Activated CD4-positive, alpha-beta T cell treated with anti-CD3 and anti-CD28 coated beads for 36 hours (primary cell): Measurements from ENCODE around the gene PADI3. TPM values are rescaled to one million over a fixed set of nuclear protein-coding genes. Genes with fewer than 3 reads are reported as not detected.

ENCODE experiments used
- ATAC-seq: fragments of 200-7000 bp; cut with Tn5 transposase; one replicate; pipeline ENCODE4 v1.10.0; 2021; ENCODE audit warnings: mild to moderate bottlenecking, moderate library complexity
- CTCF ChIA-PET: fragments of 350-600 bp; sonication (Branson Sonifier 250); formaldehyde crosslinking; loops from one replicate; lab custom pipeline; 2021; ENCODE audit warnings: antibody characterized with exemption; lab: Charles Lee
- POLR2A ChIA-PET: fragments of 350-600 bp; sonication (Branson Sonifier 250); formaldehyde crosslinking; loops from one replicate; lab custom pipeline; 2021; ENCODE audit warnings: antibody characterized with exemption, inconsistent platforms; lab: Charles Lee
- DNase-seq: peaks from one replicate; pipeline ENCODE4 v3.0.0-alpha.2; 2020
- H3K27ac Mint-ChIP-seq: one replicate; pipeline ENCODE4 v1.8.0; 2021; ENCODE audit warnings: mixed read lengths
- H3K27me3 Mint-ChIP-seq: one replicate; pipeline ENCODE4 v1.8.0; 2021; ENCODE audit warnings: mixed read lengths
- H3K36me3 Mint-ChIP-seq: one replicate; pipeline ENCODE4 v1.8.0; 2021; ENCODE audit warnings: low read depth, mixed read lengths
- H3K4me1 Mint-ChIP-seq: one replicate; pipeline ENCODE4 v1.8.0; 2021; ENCODE audit warnings: mixed read lengths
- H3K4me3 Mint-ChIP-seq: one replicate; pipeline ENCODE4 v1.8.0; 2021; ENCODE audit warnings: mild to moderate bottlenecking, moderate library complexity, mixed read lengths
- H3K9me3 Mint-ChIP-seq: one replicate; pipeline ENCODE4 v1.8.0; 2021; ENCODE audit warnings: low read depth, mixed read lengths
- intact Hi-C, 2 experiments: fragments of 100-400 bp; cut with DNase I in 1 of 2; cut with micrococcal nuclease in 1 of 2; formaldehyde crosslinking; loops; one replicate each; pipeline versions ENCODE4 v1.14.2 to v1.15.1; 2022 to 2024; cut with DNase I, micrococcal nuclease
- total RNA-seq, 2 experiments: library from RNA; stranded (reverse); gene quantifications; one replicate each; pipeline ENCODE4 v1.2.3, GENCODE V29; 2021

The PADI3 gene
- total RNA-seq, 2 experiments from 2014 or later: not detected

- Mint-ChIP-seq H3K27me3 (peaks cover 22% of the 10 kb centered on the region), H3K4me1 (peaks cover 17% of the 10 kb centered on the region), H3K9me3 (no peaks in the 10 kb centered on the region), H3K4me3 (no peak overlapping the region), H3K27ac (no peak overlapping the region), H3K36me3 (no peaks in the 10 kb centered on the region)
- POLR2A ChIA-PET: no interaction called here
- ATAC-seq (no peak), DNase-seq (no peak)
- intact Hi-C loops: no loop called here
- CTCF ChIA-PET: interaction anchor here (1.2 kb wide), 1 partner anchor 21 kb away, joined by 3 read pairs; no protein-coding TSS in a partner anchor
Observed at GRCh38 chr1:17216078-17216477, 32.8 kb upstream of the PADI3 start.

DNA sequence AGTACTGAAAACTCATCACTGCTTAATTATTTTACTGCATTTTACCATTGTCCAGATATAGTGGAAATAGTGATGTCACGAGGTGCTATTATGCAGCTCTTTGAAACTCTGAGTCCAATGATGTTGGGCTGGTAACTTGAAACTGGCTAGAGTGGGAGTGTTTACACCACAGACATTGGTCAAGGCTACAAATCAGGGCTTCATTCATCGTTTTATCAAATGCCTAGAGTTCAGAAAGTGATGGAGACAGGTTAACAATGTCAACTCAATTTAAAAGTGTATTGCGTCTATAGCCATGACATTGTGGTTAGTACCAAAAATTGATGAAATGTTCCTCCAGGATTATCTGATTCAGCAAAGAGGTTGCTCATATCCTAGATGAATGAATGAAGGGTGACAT is 31.3 kb upstream of the PADI3 start:
- no peaks in the 10 kb centered on the region for H3K36me3 Mint-ChIP-seq
- peaks cover 22% of the 10 kb centered on the region for H3K27me3 Mint-ChIP-seq
- peaks cover 9% of the 10 kb centered on the region for H3K4me1 Mint-ChIP-seq
- no peak overlapping the region for H3K27ac Mint-ChIP-seq
- intact Hi-C loops: no loop called here
- DNase-seq (no peak), ATAC-seq (no peak)
- POLR2A ChIA-PET: no interaction called here
- no peaks in the 10 kb centered on the region for H3K9me3 Mint-ChIP-seq
- CTCF ChIA-PET: no interaction called here
- H3K4me3 Mint-ChIP-seq: no peak overlapping the region

GRCh38 chr1:17218939-17219338 is 30.0 kb upstream of the PADI3 start:
- H3K4me3 Mint-ChIP-seq: no peak overlapping the region
- no peaks in the 10 kb centered on the region for H3K36me3 Mint-ChIP-seq
- ATAC-seq: no peak
- intact Hi-C loops: no loop called here
- no peak overlapping the region for H3K27ac Mint-ChIP-seq
- POLR2A ChIA-PET: no interaction called here
- H3K4me1 Mint-ChIP-seq: no peaks in the 10 kb centered on the region
- H3K27me3 Mint-ChIP-seq: peaks cover 12% of the 10 kb centered on the region
- no peaks in the 10 kb centered on the region for H3K9me3 Mint-ChIP-seq
- CTCF ChIA-PET: no interaction called here
- DNase-seq: no peak

- ATAC-seq: no peak
- Mint-ChIP-seq H3K9me3 (no peaks in the 10 kb centered on the region), H3K4me1 (no peaks in the 10 kb centered on the region), H3K27ac (no peak overlapping the region), H3K4me3 (no peak overlapping the region), H3K36me3 (no peaks in the 10 kb centered on the region), H3K27me3 (peaks cover 7% of the 10 kb centered on the region)
- DNase-seq: no peak
- intact Hi-C loops: no loop called here
- POLR2A ChIA-PET: no interaction called here
- CTCF ChIA-PET: no interaction called here
Observed at GRCh38 chr1:17220287-17220686, 28.6 kb upstream of the PADI3 start.

GRCh38 chr1:17222557-17222956 is 26.3 kb upstream of the PADI3 start:
- no peaks in the 10 kb centered on the region for H3K27me3 Mint-ChIP-seq
- CTCF ChIA-PET: interaction anchor here (0.6 to 1.5 kb wide), 2 partner anchors 12 to 168 kb away, joined by 4 to 6 read pairs; no protein-coding TSS in a partner anchor
- intact Hi-C loops: no loop called here
- POLR2A ChIA-PET: no interaction called here
- ATAC-seq: no peak
- no peaks in the 10 kb centered on the region for H3K36me3 Mint-ChIP-seq
- H3K4me3 Mint-ChIP-seq: no peak overlapping the region
- H3K27ac Mint-ChIP-seq: no peak overlapping the region
- no peak for DNase-seq
- H3K4me1 Mint-ChIP-seq: no peaks in the 10 kb centered on the region
- H3K9me3 Mint-ChIP-seq: no peaks in the 10 kb centered on the region

DNA sequence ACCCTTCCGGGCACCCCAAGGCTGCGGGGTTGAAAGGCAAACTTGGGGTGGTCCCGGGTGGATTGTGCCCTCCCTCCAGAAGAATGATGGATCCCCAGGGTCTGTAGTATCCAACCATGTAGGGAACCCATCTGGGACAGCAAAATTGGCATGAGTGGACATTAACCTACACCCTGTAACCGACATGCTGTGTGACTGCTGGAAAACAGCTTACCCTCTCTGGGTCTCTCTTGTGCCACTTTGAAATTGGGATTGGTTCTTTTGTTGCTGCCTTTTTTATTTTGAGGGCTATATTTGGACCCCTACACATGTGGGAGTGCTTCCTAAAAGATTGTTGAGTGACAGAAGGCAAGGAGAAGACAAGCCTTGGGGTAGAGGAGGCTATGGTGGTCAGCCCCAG is 24.5 kb upstream of the PADI3 start:
- no peak overlapping the region for H3K4me3 Mint-ChIP-seq
- no peak for ATAC-seq
- DNase-seq: no peak
- H3K4me1 Mint-ChIP-seq: no peaks in the 10 kb centered on the region
- POLR2A ChIA-PET: no interaction called here
- no peaks in the 10 kb centered on the region for H3K9me3 Mint-ChIP-seq
- no peak overlapping the region for H3K27ac Mint-ChIP-seq
- H3K27me3 Mint-ChIP-seq: no peaks in the 10 kb centered on the region
- no peaks in the 10 kb centered on the region for H3K36me3 Mint-ChIP-seq
- CTCF ChIA-PET: interaction anchor here (0.5 to 1.7 kb wide), 2 partner anchors 10 to 33 kb away, joined by 3 read pairs; no protein-coding TSS in a partner anchor
- intact Hi-C loops: no loop called here

GRCh38 chr1:17225140-17225539 is 23.8 kb upstream of the PADI3 start:
- ATAC-seq: no peak
- H3K27ac Mint-ChIP-seq: no peak overlapping the region
- H3K36me3 Mint-ChIP-seq: no peaks in the 10 kb centered on the region
- no peak overlapping the region for H3K4me3 Mint-ChIP-seq
- no peak for DNase-seq
- H3K27me3 Mint-ChIP-seq: no peaks in the 10 kb centered on the region
- no peaks in the 10 kb centered on the region for H3K4me1 Mint-ChIP-seq
- no peaks in the 10 kb centered on the region for H3K9me3 Mint-ChIP-seq
- ChIA-PET CTCF (interaction anchor here (0.5 to 1.7 kb wide), 3 partner anchors 9 to 32 kb away, joined by 3 read pairs; no protein-coding TSS in a partner anchor), POLR2A (no interaction called here)
- intact Hi-C loops: no loop called here

DNA sequence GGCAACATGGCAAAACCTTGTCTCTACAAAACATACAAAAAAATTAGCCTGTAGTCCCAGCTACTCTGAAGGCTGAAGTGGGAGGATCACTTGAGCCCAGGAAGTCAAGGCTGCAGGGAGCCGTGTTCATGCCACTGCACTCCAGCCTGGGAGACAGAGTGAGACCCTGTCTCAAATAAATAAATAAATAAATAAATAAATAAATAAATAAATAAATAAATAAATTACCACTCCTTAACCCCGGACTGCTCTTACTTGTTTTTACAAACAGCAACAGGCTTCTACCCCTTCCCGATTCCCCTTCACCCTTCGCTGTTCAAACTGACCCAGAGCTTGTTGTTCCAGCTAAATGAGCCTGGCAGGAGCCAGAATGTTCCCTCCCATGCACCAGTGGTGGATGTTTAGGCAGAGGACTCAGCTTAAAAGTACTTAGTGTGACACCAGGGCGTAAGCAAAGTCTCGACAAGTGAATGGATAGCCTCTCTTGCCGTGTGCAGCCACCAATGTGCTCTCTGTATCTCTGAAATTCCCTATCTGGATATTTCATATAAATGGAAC is 21.5 kb upstream of the PADI3 start:
- CTCF ChIA-PET: interaction anchor here (1.1 kb wide), 1 partner anchor 10 kb away, joined by 3 read pairs; no protein-coding TSS in a partner anchor
- no peaks in the 10 kb centered on the region for H3K36me3 Mint-ChIP-seq
- H3K27me3 Mint-ChIP-seq: no peaks in the 10 kb centered on the region
- POLR2A ChIA-PET: no interaction called here
- no peak for DNase-seq
- intact Hi-C loops: no loop called here
- no peaks in the 10 kb centered on the region for H3K9me3 Mint-ChIP-seq
- no peaks in the 10 kb centered on the region for H3K4me1 Mint-ChIP-seq
- H3K27ac Mint-ChIP-seq: no peak overlapping the region
- ATAC-seq: no peak
- no peak overlapping the region for H3K4me3 Mint-ChIP-seq

DNA sequence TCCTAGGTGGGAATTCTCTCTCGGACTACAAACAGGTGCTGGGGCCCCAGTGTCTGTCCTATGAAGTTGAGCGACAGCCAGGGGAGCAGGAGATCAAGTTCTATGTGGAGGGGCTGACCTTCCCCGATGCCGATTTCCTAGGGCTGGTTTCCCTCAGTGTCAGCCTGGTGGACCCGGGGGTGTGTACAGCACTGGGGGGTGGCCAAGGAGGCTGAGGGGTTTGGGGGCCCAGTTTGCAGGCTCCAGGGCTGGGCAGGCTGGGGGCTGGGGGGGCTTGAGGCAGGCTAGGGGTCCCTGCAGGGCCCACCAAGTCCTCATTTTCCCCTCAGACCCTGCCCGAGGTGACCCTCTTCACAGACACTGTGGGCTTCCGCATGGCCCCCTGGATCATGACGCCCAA is 20.3 kb upstream of the PADI3 start:
- Mint-ChIP-seq H3K27me3 (no peaks in the 10 kb centered on the region), H3K27ac (no peak overlapping the region), H3K4me1 (no peaks in the 10 kb centered on the region), H3K9me3 (no peaks in the 10 kb centered on the region), H3K36me3 (no peaks in the 10 kb centered on the region), H3K4me3 (no peak overlapping the region)
- DNase-seq: no peak
- ChIA-PET CTCF (interaction anchor here (1.0 kb wide), 1 partner anchor 9 kb away, joined by 3 read pairs; no protein-coding TSS in a partner anchor), POLR2A (no interaction called here)
- intact Hi-C loops: no loop called here
- ATAC-seq: no peak

DNA sequence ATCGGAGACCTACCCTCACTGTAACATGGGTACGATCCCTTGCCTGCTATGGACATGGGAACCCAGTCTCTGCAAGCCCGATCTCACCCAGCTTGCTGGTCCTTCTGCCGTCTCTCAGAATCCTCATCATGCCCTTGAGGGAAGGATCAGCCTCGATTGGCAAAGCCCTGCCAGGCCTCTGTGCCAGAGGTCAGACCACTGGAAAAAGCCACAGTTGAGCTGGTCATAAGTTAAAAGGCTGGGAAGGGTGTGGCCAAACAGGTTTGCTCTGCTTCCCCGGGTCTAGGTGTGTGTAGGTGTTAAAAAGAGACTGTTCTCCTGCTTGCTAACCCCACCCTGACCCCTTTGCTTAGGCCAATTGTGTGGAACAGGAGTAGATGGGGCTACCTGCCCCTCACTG is 19.5 kb upstream of the PADI3 start:
- Mint-ChIP-seq H3K27ac (no peak overlapping the region), H3K4me1 (no peaks in the 10 kb centered on the region), H3K4me3 (no peak overlapping the region), H3K9me3 (no peaks in the 10 kb centered on the region), H3K27me3 (no peaks in the 10 kb centered on the region), H3K36me3 (no peaks in the 10 kb centered on the region)
- CTCF ChIA-PET: interaction anchor here (1.0 kb wide), 1 partner anchor 104 kb away, joined by 3 read pairs; no protein-coding TSS in a partner anchor
- no peak for ATAC-seq
- intact Hi-C loops: no loop called here
- POLR2A ChIA-PET: no interaction called here
- no peak for DNase-seq

DNA sequence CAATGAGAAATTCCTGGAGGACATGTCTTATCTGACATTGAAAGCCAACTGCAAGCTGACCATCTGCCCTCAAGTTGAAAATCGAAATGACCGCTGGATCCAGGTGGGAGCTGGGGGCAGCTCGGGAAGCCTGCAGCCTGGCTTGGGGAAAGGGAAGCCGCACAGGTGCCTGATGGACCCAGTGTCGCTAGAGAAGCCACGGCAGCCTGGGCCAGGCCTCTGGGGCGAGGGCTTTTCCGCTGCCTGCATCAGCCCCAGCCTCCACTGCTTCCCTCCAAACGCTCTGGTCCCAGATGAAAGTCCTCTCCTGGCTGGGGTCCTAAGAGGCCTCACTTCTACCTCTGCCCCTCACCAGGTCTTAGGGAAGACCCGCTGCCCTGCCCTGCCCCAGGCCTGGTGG is 18.8 kb upstream of the PADI3 start:
- H3K36me3 Mint-ChIP-seq: no peaks in the 10 kb centered on the region
- ATAC-seq: no peak
- ChIA-PET POLR2A (no interaction called here), CTCF (no interaction called here)
- intact Hi-C loops: no loop called here
- H3K4me3 Mint-ChIP-seq: no peak overlapping the region
- no peak overlapping the region for H3K27ac Mint-ChIP-seq
- H3K27me3 Mint-ChIP-seq: no peaks in the 10 kb centered on the region
- DNase-seq: no peak
- no peaks in the 10 kb centered on the region for H3K9me3 Mint-ChIP-seq
- no peaks in the 10 kb centered on the region for H3K4me1 Mint-ChIP-seq

DNA sequence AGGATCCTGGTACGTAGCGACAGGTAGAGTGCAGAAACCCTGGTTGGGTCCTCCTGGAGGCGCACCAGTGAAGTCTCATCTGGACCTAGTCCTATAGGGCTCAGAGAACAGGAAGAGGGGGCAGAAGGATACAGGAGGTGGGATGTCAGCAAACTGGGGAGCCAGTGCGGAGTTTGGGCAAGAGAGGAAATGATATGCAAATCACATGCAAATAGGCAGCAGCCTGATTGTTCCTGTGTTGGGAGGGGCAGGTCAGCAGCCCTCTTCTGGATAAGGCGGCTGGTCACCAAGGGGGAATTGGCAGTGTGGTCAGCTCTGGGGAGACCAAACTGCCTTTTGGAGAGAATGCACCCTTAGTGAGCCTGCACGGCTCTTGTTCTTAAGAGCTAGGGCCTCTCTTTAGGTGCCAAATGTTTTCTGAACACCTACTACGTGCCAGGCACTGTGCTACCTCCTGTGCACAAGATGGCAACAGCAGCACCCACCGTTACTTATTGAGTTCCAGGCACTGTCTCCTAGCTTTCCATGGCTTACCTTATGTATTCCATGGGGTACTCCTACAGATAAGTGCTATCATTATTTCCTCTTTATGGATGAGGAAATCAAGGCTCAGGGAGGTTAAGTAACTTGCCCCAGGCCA is 18.1 kb upstream of the PADI3 start:
- no peak for DNase-seq
- intact Hi-C loops: no loop called here
- Mint-ChIP-seq H3K4me3 (no peak overlapping the region), H3K4me1 (no peaks in the 10 kb centered on the region), H3K27me3 (no peaks in the 10 kb centered on the region), H3K36me3 (no peaks in the 10 kb centered on the region), H3K27ac (no peak overlapping the region), H3K9me3 (no peaks in the 10 kb centered on the region)
- POLR2A ChIA-PET: no interaction called here
- CTCF ChIA-PET: no interaction called here
- ATAC-seq: no peak
